ENCODE results near the gene ACY1. TPM values are rescaled to one million over a fixed set of nuclear protein-coding genes. Genes with fewer than 3 reads are reported as not detected.

The ACY1 gene
- total RNA-seq, 1 experiment from 2014 or later, result 50.3 TPM

- no peak for TF ChIP-seq POLR2AphosphoS5 (IDR thresholded peaks at IDR 0.05; ENCODE audit: low read depth, low read length)
These were observed 38.8 kb upstream of the ACY1 start (continued) for GRCh38 chr3:51944451-51945021.

GRCh38 chr3:51945031-51945840 is 38.1 kb upstream of the ACY1 start:
- BruUV-seq (replicated peaks), result no TSS peak
- H3K9me3 ChIP-seq (ENCODE audit: control insufficient read depth, insufficient read depth, low read depth, low read length), result no peaks in the 10 kb centered on the region
- H3K27me3 ChIP-seq (ENCODE audit: control insufficient read depth, insufficient read depth, low read length), result no peaks in the 10 kb centered on the region
- H3K36me3 ChIP-seq (ENCODE audit: control insufficient read depth, insufficient read depth, low read length), result no peaks in the 10 kb centered on the region; the same call in 1 of the 2 replicates
- peaks cover 7% of the 10 kb centered on the region; the same call in 1 of the 2 replicates for H3K4me1 ChIP-seq (ENCODE audit: control insufficient read depth, insufficient read depth, low read length)
- intact Hi-C loops (cut with micrococcal nuclease; ENCODE audit: unreplicated experiment) (no loop called here), in situ Hi-C loops (cut with HindIII; ENCODE audit: low pct_unique_long_range_greater_than_20kb, low sequenced_read_pairs) (no loop called here)
- ATAC-seq (no peak), DNase-seq (ENCODE audit: low read depth, low spot score) (no peak)
- H3K27ac ChIP-seq (ENCODE audit: low read length), result no peak overlapping the region
- TF ChIP-seq SIN3A (IDR thresholded peaks at IDR 0.05; ENCODE audit: borderline replicate concordance, insufficient read depth, low read depth, low read length) (no peak), POLR2AphosphoS5 (IDR thresholded peaks at IDR 0.05; ENCODE audit: low read depth, low read length) (no peak)
- TF ChIP-seq, protein P1, sequence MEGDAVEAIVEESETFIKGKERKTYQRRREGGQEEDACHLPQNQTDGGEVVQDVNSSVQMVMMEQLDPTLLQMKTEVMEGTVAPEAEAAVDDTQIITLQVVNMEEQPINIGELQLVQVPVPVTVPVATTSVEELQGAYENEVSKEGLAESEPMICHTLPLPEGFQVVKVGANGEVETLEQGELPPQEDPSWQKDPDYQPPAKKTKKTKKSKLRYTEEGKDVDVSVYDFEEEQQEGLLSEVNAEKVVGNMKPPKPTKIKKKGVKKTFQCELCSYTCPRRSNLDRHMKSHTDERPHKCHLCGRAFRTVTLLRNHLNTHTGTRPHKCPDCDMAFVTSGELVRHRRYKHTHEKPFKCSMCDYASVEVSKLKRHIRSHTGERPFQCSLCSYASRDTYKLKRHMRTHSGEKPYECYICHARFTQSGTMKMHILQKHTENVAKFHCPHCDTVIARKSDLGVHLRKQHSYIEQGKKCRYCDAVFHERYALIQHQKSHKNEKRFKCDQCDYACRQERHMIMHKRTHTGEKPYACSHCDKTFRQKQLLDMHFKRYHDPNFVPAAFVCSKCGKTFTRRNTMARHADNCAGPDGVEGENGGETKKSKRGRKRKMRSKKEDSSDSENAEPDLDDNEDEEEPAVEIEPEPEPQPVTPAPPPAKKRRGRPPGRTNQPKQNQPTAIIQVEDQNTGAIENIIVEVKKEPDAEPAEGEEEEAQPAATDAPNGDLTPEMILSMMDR (IDR thresholded peaks at IDR 0.05), result no peak
- CTCF ChIA-PET, result no interaction called here
- POLR2A ChIA-PET, result interaction anchor here (0.6 kb wide), 1 partner anchor 8 kb away, joined by 6 read pairs; no protein-coding TSS in a partner anchor
- H3K4me3 ChIP-seq (ENCODE audit: low read depth in 2 of 2, low read length in 2 of 2), result no peak overlapping the region

- no peaks in the 10 kb centered on the region for H3K27me3 ChIP-seq (ENCODE audit: control insufficient read depth, insufficient read depth, low read length)
- ATAC-seq (no peak), DNase-seq (ENCODE audit: low read depth, low spot score) (no peak)
- ChIA-PET CTCF (no interaction called here), POLR2A (interaction anchor here (0.6 kb wide), 1 partner anchor 10 kb away, joined by 3 read pairs; no protein-coding TSS in a partner anchor)
- no peaks in the 10 kb centered on the region for H3K9me3 ChIP-seq (ENCODE audit: control insufficient read depth, insufficient read depth, low read depth, low read length)
- intact Hi-C loops (cut with micrococcal nuclease; ENCODE audit: unreplicated experiment) (no loop called here), in situ Hi-C loops (cut with HindIII; ENCODE audit: low pct_unique_long_range_greater_than_20kb, low sequenced_read_pairs) (no loop called here)
- H3K27ac ChIP-seq (ENCODE audit: low read length), result no peak overlapping the region
- no TSS peak for BruUV-seq (replicated peaks)
- peaks cover 7% of the 10 kb centered on the region; the same call in 1 of the 2 replicates for H3K4me1 ChIP-seq (ENCODE audit: control insufficient read depth, insufficient read depth, low read length)
- no peak overlapping the region for H3K4me3 ChIP-seq (ENCODE audit: low read depth in 2 of 2, low read length in 2 of 2)
- no peak for TF ChIP-seq TCF7L2 (IDR thresholded peaks at IDR 0.05; ENCODE audit: low read depth, low read length)
- TF ChIP-seq SIN3A (IDR thresholded peaks at IDR 0.05; ENCODE audit: borderline replicate concordance, insufficient read depth, low read depth, low read length), result no peak
- no peak for TF ChIP-seq REST (IDR thresholded peaks at IDR 0.05; ENCODE audit: insufficient read depth in 1 of 2, low read depth in 2 of 2, low read length in 1 of 2)
- TF ChIP-seq POLR2AphosphoS5 (IDR thresholded peaks at IDR 0.05; ENCODE audit: low read depth, low read length), result no peak
- TF ChIP-seq, protein P1 (IDR thresholded peaks at IDR 0.05), result no peak
- no peaks in the 10 kb centered on the region; the same call in 1 of the 2 replicates for H3K36me3 ChIP-seq (ENCODE audit: control insufficient read depth, insufficient read depth, low read length)
These were observed 37.2 kb upstream of the ACY1 start for GRCh38 chr3:51945926-51946705.

All from Panc1 (cell line).